WI38 (cell line): Measurements from ENCODE around the gene MOGAT2.
"Not testable (repeated sequence)": the region's sequence is repeated elsewhere in the genome, so short reads cannot be mapped to it uniquely, and the experiment has no call there.

Source experiments
- H3K4me3 ChIP-seq: 2 replicates; pipeline ENCODE4 v1.5.1; 2011; ENCODE audit warnings: low read depth, mild to moderate bottlenecking, control low read depth, low read length
- TF ChIP-seq, protein P1 (sequence below): IDR thresholded peaks from 2 replicates; pipeline ENCODE4 v1.5.1; 2012; ENCODE audit warnings: low read depth, mild to moderate bottlenecking, control low read depth, low read length

MOGAT2 gene

DNA sequence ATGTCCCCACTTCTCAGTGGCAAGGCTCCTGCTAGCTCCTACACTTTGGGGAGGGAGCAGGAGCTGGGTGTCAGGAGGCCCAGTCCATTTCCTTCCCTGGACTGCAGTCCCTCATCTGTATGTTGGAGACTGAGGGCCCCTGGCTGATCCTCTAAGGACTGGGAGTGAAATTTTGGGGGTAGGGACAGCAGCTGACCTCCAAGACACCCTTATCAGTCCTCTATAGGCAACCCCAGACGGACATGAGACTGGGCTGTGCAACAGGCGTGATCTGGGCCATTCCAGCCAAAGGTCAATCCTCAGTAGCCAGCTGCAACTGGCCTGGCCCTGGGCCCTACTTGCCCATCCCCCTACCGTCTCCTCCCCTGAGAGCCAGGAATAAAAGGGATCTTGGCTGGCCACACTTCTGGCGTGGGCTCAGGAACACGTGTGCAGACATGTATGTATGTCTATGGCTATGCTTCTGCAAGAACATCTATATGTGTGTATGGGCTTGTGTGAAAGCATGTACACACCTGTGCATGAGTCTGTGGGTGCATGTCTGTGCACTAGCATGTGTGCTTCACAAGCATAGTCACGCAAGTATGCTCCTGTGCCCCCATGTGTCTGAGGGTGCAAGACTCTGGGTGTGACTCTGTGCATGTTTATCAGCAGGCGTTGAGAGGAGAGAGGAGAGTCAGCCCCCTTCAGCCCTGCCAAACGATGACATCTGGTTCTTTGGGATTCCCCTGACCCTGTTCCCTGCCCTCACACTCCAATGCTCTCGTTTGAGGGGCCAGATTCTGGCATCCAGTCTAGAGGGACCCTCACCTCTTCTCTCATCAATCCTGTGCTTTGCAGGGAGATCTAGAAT lies 26.3 kb downstream of the MOGAT2 start:
- H3K4me3 ChIP-seq = no peak overlapping the region
- TF ChIP-seq, protein P1, sequence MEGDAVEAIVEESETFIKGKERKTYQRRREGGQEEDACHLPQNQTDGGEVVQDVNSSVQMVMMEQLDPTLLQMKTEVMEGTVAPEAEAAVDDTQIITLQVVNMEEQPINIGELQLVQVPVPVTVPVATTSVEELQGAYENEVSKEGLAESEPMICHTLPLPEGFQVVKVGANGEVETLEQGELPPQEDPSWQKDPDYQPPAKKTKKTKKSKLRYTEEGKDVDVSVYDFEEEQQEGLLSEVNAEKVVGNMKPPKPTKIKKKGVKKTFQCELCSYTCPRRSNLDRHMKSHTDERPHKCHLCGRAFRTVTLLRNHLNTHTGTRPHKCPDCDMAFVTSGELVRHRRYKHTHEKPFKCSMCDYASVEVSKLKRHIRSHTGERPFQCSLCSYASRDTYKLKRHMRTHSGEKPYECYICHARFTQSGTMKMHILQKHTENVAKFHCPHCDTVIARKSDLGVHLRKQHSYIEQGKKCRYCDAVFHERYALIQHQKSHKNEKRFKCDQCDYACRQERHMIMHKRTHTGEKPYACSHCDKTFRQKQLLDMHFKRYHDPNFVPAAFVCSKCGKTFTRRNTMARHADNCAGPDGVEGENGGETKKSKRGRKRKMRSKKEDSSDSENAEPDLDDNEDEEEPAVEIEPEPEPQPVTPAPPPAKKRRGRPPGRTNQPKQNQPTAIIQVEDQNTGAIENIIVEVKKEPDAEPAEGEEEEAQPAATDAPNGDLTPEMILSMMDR = no peak

DNA sequence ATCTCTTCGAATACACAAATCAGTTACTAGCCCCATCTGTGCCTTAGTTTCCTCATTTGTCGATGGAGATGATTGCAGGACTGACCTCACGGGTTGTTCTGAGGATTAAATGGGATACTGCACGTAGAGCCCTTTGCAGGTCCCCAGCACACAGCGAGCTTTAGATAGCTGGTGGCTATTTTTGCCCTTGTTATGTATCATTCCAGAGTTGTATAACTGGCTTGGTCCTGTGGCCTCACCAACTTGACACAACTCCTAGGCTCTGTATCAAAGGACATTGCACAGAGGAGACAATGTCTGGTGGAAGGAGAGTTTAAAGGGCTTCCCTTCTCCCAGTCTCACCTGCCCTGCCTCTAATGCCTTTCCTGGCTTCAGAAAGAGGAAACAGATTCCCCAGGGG lies 28.2 kb downstream of the MOGAT2 start:
- TF ChIP-seq, protein P1 = no peak
- H3K4me3 ChIP-seq = no peak overlapping the region

DNA sequence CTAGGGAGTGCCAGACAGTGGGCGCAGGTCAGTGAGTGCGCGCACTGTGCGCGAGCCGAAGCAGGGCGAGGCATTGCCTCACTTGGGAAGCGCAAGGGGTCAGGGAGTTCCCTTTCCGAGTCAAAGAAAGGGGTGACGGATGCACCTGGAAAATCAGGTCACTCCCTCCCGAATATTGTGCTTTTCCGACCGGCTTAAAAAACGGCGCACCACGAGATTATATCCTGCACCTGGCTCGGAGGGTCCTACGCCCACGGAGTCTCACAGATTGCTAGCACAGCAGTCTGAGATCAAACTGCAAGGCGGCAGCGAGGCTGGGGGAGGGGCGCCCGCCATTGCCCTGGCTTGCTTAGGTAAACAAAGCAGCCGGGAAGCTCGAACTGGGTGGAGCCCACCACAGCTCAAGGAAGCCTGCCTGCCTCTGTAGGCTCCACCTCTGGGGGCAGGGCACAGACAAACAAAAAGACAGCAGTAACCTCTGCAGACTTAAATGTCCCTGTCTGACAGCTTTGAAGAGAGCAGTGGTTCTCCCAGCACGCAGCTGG lies 31.2 kb downstream of the MOGAT2 start:
- not testable (repeated sequence) for H3K4me3 ChIP-seq

DNA sequence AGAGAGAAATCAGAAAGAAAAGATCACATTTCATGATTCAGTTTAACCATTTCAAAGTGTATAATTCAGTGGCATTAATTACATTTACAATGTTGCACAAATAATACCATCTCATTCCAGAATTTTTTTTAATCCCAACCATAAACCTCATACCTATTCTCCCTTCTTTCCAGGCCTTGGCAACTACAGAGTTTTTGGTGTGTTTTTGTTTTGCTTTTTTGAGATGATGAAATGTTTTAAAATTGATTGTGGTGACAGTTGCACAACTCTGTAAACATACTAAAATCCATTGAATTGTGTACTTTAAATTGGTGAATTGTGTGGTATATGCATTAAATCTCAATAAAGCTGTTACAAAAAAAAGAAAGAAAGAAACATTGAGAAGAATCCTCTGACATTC lies 37.3 kb downstream of the MOGAT2 start:
- H3K4me3 ChIP-seq = not testable (repeated sequence)

DNA sequence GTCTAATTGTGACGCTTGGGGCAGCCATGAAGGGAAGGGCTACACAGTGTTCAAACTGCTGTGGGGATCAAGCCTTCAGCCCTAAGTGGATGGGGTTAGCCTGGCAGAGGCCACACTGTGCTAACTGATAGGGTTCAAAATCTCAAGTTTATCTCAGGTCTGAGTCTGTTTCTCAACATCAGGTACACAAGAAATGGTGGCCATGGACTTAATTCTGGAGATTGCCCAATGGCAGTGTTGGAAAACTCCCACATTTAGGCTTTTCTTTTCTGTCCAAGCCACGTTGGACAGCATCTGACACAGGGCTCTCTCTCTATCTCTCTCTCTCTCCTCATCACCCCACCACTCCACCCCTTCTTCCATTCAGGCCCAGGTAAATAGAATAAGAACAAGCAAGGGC lies 40.0 kb downstream of the MOGAT2 start:
- no peak overlapping the region for H3K4me3 ChIP-seq
- TF ChIP-seq, protein P1 = no peak

DNA sequence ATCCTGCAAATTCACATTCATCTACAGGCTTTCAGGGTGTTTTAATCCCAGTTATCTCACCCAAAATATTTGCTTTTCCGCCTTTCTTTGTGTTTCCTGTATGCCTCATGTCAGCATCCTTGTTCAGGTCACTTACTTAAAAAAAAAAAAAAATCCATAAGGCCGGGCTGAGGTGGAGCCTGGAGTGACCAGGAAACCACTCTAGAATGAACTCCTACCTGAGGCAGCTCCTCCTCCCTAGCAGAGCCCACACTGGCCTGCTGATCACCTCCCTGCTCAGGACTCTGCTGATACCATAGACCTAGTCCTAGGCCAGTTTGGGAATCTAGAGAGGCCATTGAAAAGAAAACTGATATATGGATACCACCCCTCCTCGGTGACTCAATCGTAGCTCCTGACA lies 42.2 kb downstream of the MOGAT2 start:
- TF ChIP-seq, protein P1 = no peak
- H3K4me3 ChIP-seq = no peak overlapping the region

DNA sequence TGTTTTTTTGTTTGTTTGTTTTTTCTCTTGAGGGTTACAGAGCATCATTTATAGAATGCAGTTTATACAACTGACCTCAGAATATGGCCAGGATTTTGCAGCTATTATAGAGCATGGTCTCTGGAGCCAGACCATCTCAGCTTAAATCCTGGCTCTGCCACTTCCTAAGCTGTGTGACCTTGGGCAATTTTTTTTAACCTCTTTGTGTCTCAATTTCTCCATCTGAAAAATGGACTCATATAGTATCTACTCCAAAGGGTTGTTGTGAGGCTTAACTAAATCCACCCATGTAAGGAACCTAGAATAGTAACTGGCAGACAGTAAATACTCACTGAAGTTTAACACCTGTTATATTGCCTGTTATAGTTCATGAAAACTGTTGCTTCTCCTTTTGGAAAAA lies 42.6 kb downstream of the MOGAT2 start:
- TF ChIP-seq, protein P1 = no peak
- H3K4me3 ChIP-seq = no peak overlapping the region

DNA sequence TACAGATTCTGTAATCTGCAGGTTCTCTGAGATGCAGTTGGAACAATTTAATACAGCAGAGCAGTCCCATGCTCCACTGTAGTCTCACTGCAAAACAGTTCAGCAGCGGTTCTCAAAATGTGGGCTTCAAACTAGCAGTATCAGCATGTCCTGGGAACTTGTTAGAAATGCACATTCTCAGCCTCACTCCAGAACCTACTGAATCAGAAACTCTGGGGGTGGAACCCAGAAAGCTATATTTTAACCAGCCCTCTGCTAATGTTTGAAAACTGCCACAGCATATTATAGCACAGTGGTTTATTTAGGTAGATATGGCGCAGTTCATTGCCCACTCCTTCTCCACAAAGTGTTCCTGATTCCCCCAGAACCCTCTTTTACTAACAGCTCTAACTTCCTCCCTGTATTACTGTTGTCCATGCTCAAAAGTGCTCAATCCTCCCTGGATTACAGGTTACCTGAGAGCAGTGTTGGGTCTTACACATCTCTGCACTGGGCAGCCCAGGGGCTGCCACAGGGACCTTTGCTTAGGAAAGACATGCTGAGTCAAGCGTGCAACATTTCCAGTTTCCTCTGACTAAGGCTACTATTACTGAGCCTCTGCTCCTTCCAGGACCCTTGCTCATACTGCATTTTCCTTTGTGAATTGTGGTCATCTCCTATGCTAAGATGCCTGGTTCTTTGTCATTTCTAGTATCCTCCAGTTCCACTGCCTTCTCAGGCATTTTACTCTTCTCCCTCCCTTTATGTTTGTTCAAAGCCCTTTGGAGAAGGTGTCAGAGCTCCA lies 43.3 kb downstream of the MOGAT2 start:
- no peak overlapping the region for H3K4me3 ChIP-seq
- TF ChIP-seq, protein P1 = no peak
